K562 (cell line): Measurements from ENCODE around the gene SCT. TPM values are rescaled to one million over a fixed set of nuclear protein-coding genes. Genes with fewer than 3 reads are reported as not detected.
A peak's percentile ranks its signal among the peaks of the same experiment; 100 is the strongest.

ENCODE experiments used
- ARHGAP35 ChIP-seq: fragments of 450-650 bp; IDR thresholded peaks from 2 replicates; pipeline ENCODE4 v1.6.1; 2018; ENCODE audit not compliant: partially characterized antibody
- ATF2 ChIP-seq: sonication (generic); formaldehyde crosslinking; IDR thresholded peaks from 2 replicates; pipeline ENCODE4 v1.8.1; 2022; ENCODE audit warnings: missing genetic modification reagents
- FOXK2 ChIP-seq, 2 experiments: fragments of 450-650 bp; IDR thresholded peaks in 1 of 2; conservative IDR thresholded peaks in 1 of 2; 2 replicates each; pipeline ENCODE4 v1.6.1; 2016; ENCODE audit warnings: low read depth in 2 of 2, mild to moderate bottlenecking in 1 of 2
- FOXO4 ChIP-seq: fragments of 450-650 bp; formaldehyde crosslinking; IDR thresholded peaks from 2 replicates; pipeline ENCODE4 v1.4.0; 2020; ENCODE audit warnings: mild to moderate bottlenecking, moderate library complexity
- KLF13 ChIP-seq: fragments of 450-650 bp; IDR thresholded peaks from 2 replicates; pipeline ENCODE4 v1.6.1; 2016; ENCODE audit warnings: missing genetic modification characterization, low read depth, mild to moderate bottlenecking, missing compliant biosample characterization, moderate library complexity, borderline replicate concordance
- MEF2A ChIP-seq: IDR thresholded peaks from 2 replicates; pipeline ENCODE4 v1.6.1; 2011; ENCODE audit warnings: low read depth, mild to moderate bottlenecking, low read length, moderate library complexity; ENCODE audit not compliant: control insufficient read depth
- MEIS2 ChIP-seq: fragments of 450-650 bp; IDR thresholded peaks from 2 replicates; pipeline ENCODE4 v1.6.1; 2014; ENCODE audit warnings: mild to moderate bottlenecking; ENCODE audit not compliant: partially characterized antibody
- MIER1 ChIP-seq: fragments of 450-650 bp; IDR thresholded peaks from 2 replicates; pipeline ENCODE4 v1.6.1; 2016; ENCODE audit warnings: antibody characterized with exemption, mild to moderate bottlenecking, low read depth
- PATZ1 ChIP-seq: fragments of 250-450 bp; sonication (Bioruptor Pico); IDR thresholded peaks from 2 replicates; pipeline ENCODE4 v1.5.0; 2020; ENCODE audit warnings: mild to moderate bottlenecking, borderline replicate concordance
- PCBP2 ChIP-seq: fragments of 200-400 bp; formaldehyde crosslinking; IDR thresholded peaks from 2 replicates; pipeline ENCODE4 v1.6.1; 2018; ENCODE audit warnings: low read length, low read depth, mild to moderate bottlenecking, moderate library complexity; ENCODE audit not compliant: poor library complexity, severe bottlenecking
- PHTF2 ChIP-seq: fragments of 250-450 bp; sonication (Bioruptor Pico); IDR thresholded peaks from 2 replicates; pipeline ENCODE4 v1.5.0; 2021; ENCODE audit warnings: mild to moderate bottlenecking
- POLR2AphosphoS5 ChIP-seq: IDR thresholded peaks from 2 replicates; pipeline ENCODE4 v1.6.1; 2011; ENCODE audit warnings: mild to moderate bottlenecking, low read depth, low read length, moderate library complexity; ENCODE audit not compliant: control insufficient read depth, insufficient read depth
- SNIP1 ChIP-seq: fragments of 450-650 bp; IDR thresholded peaks from 2 replicates; pipeline ENCODE4 v1.7.1; 2017; ENCODE audit warnings: low read depth, mild to moderate bottlenecking
- SP1 ChIP-seq: sonication (generic); formaldehyde crosslinking; IDR thresholded peaks from 2 replicates; pipeline ENCODE4 v1.8.1; 2022; ENCODE audit warnings: mild to moderate bottlenecking, missing genetic modification reagents
- SPI1 ChIP-seq: IDR thresholded peaks from 2 replicates; pipeline ENCODE4 v1.6.1; 2011; ENCODE audit warnings: low read depth, low read length, control low read depth, borderline replicate concordance
- TSHZ1 ChIP-seq: fragments of 250-450 bp; sonication (Bioruptor Pico); IDR thresholded peaks from 2 replicates; pipeline ENCODE4 v1.4.0; 2020; ENCODE audit warnings: mild to moderate bottlenecking, moderate library complexity
- ZKSCAN8 ChIP-seq: fragments of 200-800 bp; sonication (Bioruptor generic); IDR thresholded peaks from 2 replicates; pipeline ENCODE4 v1.6.1; 2016; ENCODE audit warnings: missing genetic modification characterization, missing compliant biosample characterization
- ZNF551 ChIP-seq: fragments of 250-450 bp; sonication (Bioruptor Pico); IDR thresholded peaks from 2 replicates; pipeline ENCODE4 v1.5.0; 2021; ENCODE audit warnings: mild to moderate bottlenecking, moderate library complexity
- ZZZ3 ChIP-seq: fragments of 450-650 bp; IDR thresholded peaks from 2 replicates; pipeline ENCODE4 v1.6.1; 2016; ENCODE audit warnings: antibody characterized with exemption, mild to moderate bottlenecking, moderate library complexity
- polyA plus RNA-seq, 8 experiments: library from polyadenylated mRNA; depleted of rRNA in 4 of 8; stranded (reverse) in 5 of 8; unstranded in 3 of 8; fragments of >200 nt; fragmentation: Nextera tagmentation in 2 of 8; fragmentation: Illumina TruSeq in 1 of 8; extraction: Ambion mirVana in 2 of 8; extraction: Trizol in 1 of 8; gene quantifications; 2 replicates each; pipeline versions ENCODE4 v1.2.1 to v1.2.3, GENCODE V29; 2011 to 2014; ENCODE audit warnings: inconsistent platforms in 1 of 8, missing spikeins in 1 of 8
- total RNA-seq, 7 experiments: library from RNA; depleted of rRNA in 6 of 7; stranded (reverse); fragments of >200 nt in 6 of 7; fragmentation: Illumina TruSeq in 2 of 7; extraction: Trizol in 2 of 7; gene quantifications; 2 replicates each; pipeline versions ENCODE4 v1.2.1 to v1.2.3, GENCODE V29; 2011 to 2021; ENCODE audit warnings: low replicate concordance in 1 of 7

The SCT gene
- total and polyA plus RNA-seq, 9 of the 15 experiments (the other 6 are each of a cell fraction or from before 2014, with no cell fraction given), result not detected

GRCh38 chr11:615504-616319 lies 11.3 kb downstream of the SCT start, which contains the start of gene IRF7 (continued):
- TF ChIP-seq FOXK2 (conservative IDR thresholded peaks at IDR 0.05 in 1 of 2, IDR thresholded peaks at IDR 0.05 in 1 of 2; ENCODE audit: low read depth in 2 of 2) (peak in 1 of 2 experiments; percentile 18; a peak in 1 of 4 replicates), SNIP1 (no peak), MIER1 (no peak), MEIS2 (no peak), SPI1 (peak; percentile 97), ATF2 (CRISPR knock-in tag) (no peak), ZZZ3 (no peak), TSHZ1 (CRISPR knock-in tag) (no peak), PHTF2 (CRISPR knock-in tag) (no peak), PATZ1 (CRISPR knock-in tag) (no peak), PCBP2 (no peak), SP1 (CRISPR knock-in tag) (no peak; the same call in 1 of the 2 replicates), FOXO4 (CRISPR knock-in tag) (no peak), ZKSCAN8 (CRISPR knock-in tag) (no peak), ZNF551 (CRISPR knock-in tag) (no peak), MEF2A (no peak), POLR2AphosphoS5 (peak; percentile 51; the same call in 1 of the 2 replicates), ARHGAP35 (no peak), KLF13 (tag) (no peak)
